H9 (cell line): ENCODE measurements around the gene EFNA3. TPM values are rescaled to one million over a fixed set of nuclear protein-coding genes. Genes with fewer than 3 reads are reported as not detected.

Experiments
- DNase-seq: peaks from one replicate; pipeline ENCODE4 v3.0.0-alpha.2; 2017
- H2AFZ ChIP-seq: one replicate; pipeline ENCODE4 v1.6.1; 2013; ENCODE audit warnings: mild to moderate bottlenecking, low read length, control low read depth, moderate library complexity
- H2AK5ac ChIP-seq: 2 replicates; pipeline ENCODE4 v1.6.1; 2013; ENCODE audit warnings: low read length, control low read depth, mixed read lengths; ENCODE audit not compliant: insufficient read length
- H2BK120ac ChIP-seq: one replicate; pipeline ENCODE4 v1.6.1; 2013; ENCODE audit warnings: low read depth, mild to moderate bottlenecking, low read length, control low read depth, inconsistent platforms; ENCODE audit not compliant: poor library complexity, severe bottlenecking
- H2BK12ac ChIP-seq: 2 replicates; pipeline ENCODE4 v1.6.1; 2013; ENCODE audit warnings: low read length, control low read depth, mixed read lengths, low read depth; ENCODE audit not compliant: insufficient read length
- H2BK15ac ChIP-seq: 2 replicates; pipeline ENCODE4 v1.6.1; 2013; ENCODE audit warnings: low read depth, low read length, control low read depth
- H2BK20ac ChIP-seq: one replicate; pipeline ENCODE4 v1.6.1; 2013; ENCODE audit warnings: low read depth, mild to moderate bottlenecking, low read length, control low read depth, inconsistent platforms; ENCODE audit not compliant: poor library complexity, severe bottlenecking
- H2BK5ac ChIP-seq: 2 replicates; pipeline ENCODE4 v1.6.1; 2013; ENCODE audit warnings: low read length, control low read depth, mixed read lengths; ENCODE audit not compliant: insufficient read length
- H3K14ac ChIP-seq: 2 replicates; pipeline ENCODE4 v1.6.1; 2013; ENCODE audit warnings: low read length, control low read depth; ENCODE audit not compliant: insufficient read depth
- H3K18ac ChIP-seq: 2 replicates; pipeline ENCODE4 v1.6.1; 2013; ENCODE audit warnings: low read depth, mild to moderate bottlenecking, mixed read lengths, low read length, control low read depth; ENCODE audit not compliant: insufficient read length
- H3K23ac ChIP-seq: 2 replicates; pipeline ENCODE4 v1.6.1; 2013; ENCODE audit warnings: low read length, control low read depth, mixed read lengths, low read depth; ENCODE audit not compliant: insufficient read length
- H3K23me2 ChIP-seq: 2 replicates; pipeline ENCODE4 v1.6.1; 2013; ENCODE audit warnings: low read depth, mild to moderate bottlenecking, mixed read lengths, low read length, control low read depth; ENCODE audit not compliant: insufficient read length, poor library complexity, severe bottlenecking
- H3K27ac ChIP-seq: 2 replicates; pipeline ENCODE4 v1.5.1; 2013; ENCODE audit warnings: low read length, control low read depth, mixed read lengths, low read depth; ENCODE audit not compliant: insufficient read length
- H3K27me3 ChIP-seq: 2 replicates; pipeline ENCODE4 v1.6.1; 2013; ENCODE audit warnings: low read length, control low read depth, inconsistent platforms; ENCODE audit not compliant: insufficient read depth
- H3K4ac ChIP-seq: 2 replicates; pipeline ENCODE4 v1.6.1; 2013; ENCODE audit warnings: low read depth, mild to moderate bottlenecking, control low read depth, inconsistent platforms, low read length, moderate library complexity
- H3K4me1 ChIP-seq: 2 replicates; pipeline ENCODE4 v1.6.1; 2013; ENCODE audit warnings: low read length, control low read depth, inconsistent platforms; ENCODE audit not compliant: insufficient read depth
- H3K4me2 ChIP-seq: 2 replicates; pipeline ENCODE4 v1.6.1; 2013; ENCODE audit warnings: low read length, control low read depth, mixed read lengths; ENCODE audit not compliant: insufficient read length, insufficient read depth
- H3K56ac ChIP-seq: 2 replicates; pipeline ENCODE4 v1.6.1; 2013; ENCODE audit warnings: low read depth, mild to moderate bottlenecking, mixed read lengths, low read length, control low read depth; ENCODE audit not compliant: insufficient read length
- H3K79me1 ChIP-seq: 2 replicates; pipeline ENCODE4 v1.6.1; 2013; ENCODE audit warnings: low read depth, mild to moderate bottlenecking, moderate library complexity, low read length, control low read depth, inconsistent platforms; ENCODE audit not compliant: insufficient read depth, poor library complexity, severe bottlenecking
- H3K79me2 ChIP-seq: 2 replicates; pipeline ENCODE4 v1.6.1; 2013; ENCODE audit warnings: low read length, control low read depth, inconsistent platforms; ENCODE audit not compliant: insufficient read depth
- H3K9ac ChIP-seq: 2 replicates; pipeline ENCODE4 v1.6.1; 2013; ENCODE audit warnings: low read length, control low read depth, mixed read lengths; ENCODE audit not compliant: insufficient read length; ENCODE audit errors: extremely low read depth
- H3K9me3 ChIP-seq: one replicate; pipeline ENCODE4 v1.6.1; 2013; ENCODE audit warnings: low read depth, low read length, inconsistent platforms; ENCODE audit not compliant: control insufficient read depth
- H3T11ph ChIP-seq: one replicate; pipeline ENCODE4 v1.6.1; 2013; ENCODE audit warnings: mild to moderate bottlenecking, low read length, control low read depth, inconsistent platforms
- H4K20me1 ChIP-seq: one replicate; pipeline ENCODE4 v1.6.1; 2013; ENCODE audit not compliant: control insufficient read depth, insufficient read length, insufficient read depth
- H4K5ac ChIP-seq: 2 replicates; pipeline ENCODE4 v1.6.1; 2013; ENCODE audit warnings: low read depth, mild to moderate bottlenecking, mixed read lengths, low read length, control low read depth; ENCODE audit not compliant: insufficient read length
- H4K8ac ChIP-seq: replicated peaks from 2 replicates; pipeline ENCODE4 v1.6.1; 2013; ENCODE audit warnings: low read length, control low read depth, mixed read lengths, low read depth; ENCODE audit not compliant: insufficient read length
- H4K91ac ChIP-seq: 2 replicates; pipeline ENCODE4 v1.6.1; 2013; ENCODE audit warnings: low read depth, mild to moderate bottlenecking, moderate library complexity, mixed read lengths, low read length, control low read depth; ENCODE audit not compliant: insufficient read length
- H3K27ac Mint-ChIP-seq, 3 experiments: 2 replicates in 2 of 3; 3 replicates in 1 of 3; pipeline ENCODE4 v1.8.0; 2020 to 2021; ENCODE audit warnings: mixed read lengths in 3 of 3, mild to moderate bottlenecking in 1 of 3, moderate library complexity in 1 of 3
- H3K27me3 Mint-ChIP-seq: 2 replicates; pipeline ENCODE4 v1.8.0; 2021; ENCODE audit warnings: low read depth, mild to moderate bottlenecking, moderate library complexity, mixed read lengths
- H3K36me3 Mint-ChIP-seq, 3 experiments: 2 replicates in 2 of 3; 3 replicates in 1 of 3; pipeline ENCODE4 v1.8.0; 2020 to 2021; ENCODE audit warnings: low read depth in 3 of 3, mixed read lengths in 3 of 3; ENCODE audit not compliant: insufficient read depth in 1 of 3
- H3K4me1 Mint-ChIP-seq, 2 experiments: 2 replicates each; pipeline ENCODE4 v1.8.0; 2020; ENCODE audit warnings: mixed read lengths in 2 of 2
- H3K4me3 Mint-ChIP-seq, 2 experiments: 2 replicates in 1 of 2; 3 replicates in 1 of 2; pipeline ENCODE4 v1.8.0; 2020 to 2021; ENCODE audit warnings: mild to moderate bottlenecking in 2 of 2, mixed read lengths in 2 of 2, moderate library complexity in 1 of 2
- H3K9me3 Mint-ChIP-seq, 2 experiments: 2 replicates in 1 of 2; 3 replicates in 1 of 2; pipeline ENCODE4 v1.8.0; 2020; ENCODE audit warnings: mild to moderate bottlenecking in 2 of 2, mixed read lengths in 2 of 2, moderate library complexity in 1 of 2
- CTCF ChIP-seq: fragments of 200-600 bp; sonication (generic); conservative IDR thresholded peaks from 3 replicates; pipeline ENCODE4 v1.8.0; 2021; ENCODE audit warnings: antibody characterized with exemption, mild to moderate bottlenecking
- WGBS: extraction: QIAGEN DNeasy Blood & Tissue Kit; methylation state at CpG from one replicate; pipeline ENCODE4 v1.1.7; 2013; ENCODE audit warnings: missing lambda C conversion rate, low lambda C conversion rate, mixed read lengths; ENCODE audit not compliant: insufficient read length; ENCODE audit errors: extremely low coverage; 5-methylcytosine and 5-hydroxymethylcytosine counted together
- total RNA-seq: library from RNA; stranded (reverse); gene quantifications from 2 replicates; pipeline ENCODE4 v1.2.1, GENCODE V29; 2021

Gene EFNA3
- total RNA-seq, 1 experiment from 2014 or later = 3.9 TPM

- Histone ChIP-seq H4K91ac (no peak overlapping the region), H3K4me2 (peak overlapping the region; percentile 24), H2BK120ac (no peak overlapping the region), H2AFZ (no peak overlapping the region), H3K27ac (no peak overlapping the region), H3T11ph (no peak overlapping the region), H3K79me1 (no peaks in the 10 kb centered on the region), H4K5ac (no peak overlapping the region), H3K4me1 (no peaks in the 10 kb centered on the region), H3K23ac (no peak overlapping the region), H3K4ac (no peak overlapping the region), H3K23me2 (peaks cover 21% of the 10 kb centered on the region), H4K8ac (no peak overlapping the region), H2BK5ac (no peak overlapping the region), H3K56ac (no peak overlapping the region), H2BK12ac (no peak overlapping the region), H3K79me2 (no peaks in the 10 kb centered on the region), H3K27me3 (peaks cover 35% of the 10 kb centered on the region), H2AK5ac (no peak overlapping the region), H3K9me3 (no peaks in the 10 kb centered on the region), H3K14ac (no peak overlapping the region), H2BK20ac (no peak overlapping the region), H4K20me1 (no peaks in the 10 kb centered on the region), H3K18ac (no peak overlapping the region), H2BK15ac (no peak overlapping the region), H3K9ac (no peak overlapping the region)
- Mint-ChIP-seq H3K4me3 (peak overlapping the region; percentile 94 to 96), H3K27ac (peak overlapping the region; percentile 76 to 94 (median 94); a peak in 6 of 7 replicates), H3K27me3 (peaks cover 56% of the 10 kb centered on the region), H3K36me3 (0 out of 7 replicates have a peak, but pooled peaks cover 0 to 4% (median 0%) of the 10 kb centered on the region in 3 experiments), H3K9me3 (peaks cover 0 to 4% of the 10 kb centered on the region in 2 experiments; a peak in 3 of 5 replicates), H3K4me1 (peaks cover 22 to 40% of the 10 kb centered on the region in 2 experiments)
- WGBS = no CpG with 5 or more reads among the region's 67 CpGs
- TF ChIP-seq CTCF = peak; percentile 94
- peak; percentile 97 for DNase-seq
These were observed 6.3 kb downstream of the EFNA3 start for GRCh38 chr1:155084722-155085503.
